Measurements from ENCODE around the gene PXK. TPM values are rescaled to one million over a fixed set of nuclear protein-coding genes. Genes with fewer than 3 reads are reported as not detected.

PXK gene
- total RNA-seq, 1 donor from 2014 or later: 23.2 TPM

DNA sequence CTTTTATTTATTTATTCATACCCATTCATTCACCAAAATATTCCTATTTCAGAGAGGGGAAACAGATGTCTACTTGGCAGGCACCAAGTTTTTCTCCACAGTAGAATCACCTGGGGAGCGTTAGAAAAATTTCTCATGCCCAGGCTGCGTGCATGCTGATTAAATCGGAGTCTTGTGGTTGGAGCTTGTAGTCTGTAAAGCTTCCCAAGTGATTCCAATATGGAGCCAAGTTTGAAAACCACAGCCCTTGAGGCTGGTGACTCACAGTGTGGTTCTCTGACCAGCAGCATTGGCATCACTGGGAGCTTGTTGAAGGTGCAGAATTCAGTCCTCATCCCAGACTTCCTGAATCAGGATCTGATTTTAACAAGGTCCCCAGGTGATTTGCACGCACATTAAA lies 51.2 kb downstream of the PXK start:
- DNase-seq (ENCODE audit: low spot score): no peak

DNA sequence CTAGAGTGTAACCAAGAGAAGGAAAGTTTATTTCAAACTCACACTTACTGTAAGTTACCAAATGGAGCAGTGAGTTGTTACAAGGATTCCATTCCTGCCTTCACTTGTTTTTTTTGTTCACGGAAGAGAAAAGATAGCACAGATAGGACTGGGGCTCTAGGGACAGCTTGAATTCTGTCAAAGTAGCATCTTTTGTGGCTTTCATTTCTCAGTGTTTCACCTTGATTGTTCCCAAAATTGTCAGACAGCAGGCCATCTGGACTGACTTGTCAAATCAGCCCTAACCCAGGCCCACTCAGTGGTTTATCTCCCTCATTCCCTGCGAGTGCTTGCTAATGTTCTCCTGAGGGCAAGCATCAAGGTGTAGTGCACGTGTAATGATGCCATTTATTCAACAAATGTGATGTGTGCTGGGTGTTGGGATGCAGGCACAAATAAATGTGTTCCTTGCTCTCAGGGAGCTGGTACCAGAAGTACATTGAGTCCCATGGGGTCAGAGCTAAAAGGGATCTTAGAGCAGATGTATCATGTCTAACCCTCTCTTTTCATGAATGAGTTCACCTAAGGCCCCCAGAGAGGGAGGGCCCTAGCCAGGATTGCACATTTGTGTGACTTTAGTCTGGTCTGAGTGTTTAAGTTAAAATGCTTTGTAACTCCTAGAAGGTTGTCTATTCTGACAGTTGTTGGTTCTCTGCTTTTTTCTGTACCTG lies 51.8 kb downstream of the PXK start:
- DNase-seq (ENCODE audit: low spot score): no peak

DNA sequence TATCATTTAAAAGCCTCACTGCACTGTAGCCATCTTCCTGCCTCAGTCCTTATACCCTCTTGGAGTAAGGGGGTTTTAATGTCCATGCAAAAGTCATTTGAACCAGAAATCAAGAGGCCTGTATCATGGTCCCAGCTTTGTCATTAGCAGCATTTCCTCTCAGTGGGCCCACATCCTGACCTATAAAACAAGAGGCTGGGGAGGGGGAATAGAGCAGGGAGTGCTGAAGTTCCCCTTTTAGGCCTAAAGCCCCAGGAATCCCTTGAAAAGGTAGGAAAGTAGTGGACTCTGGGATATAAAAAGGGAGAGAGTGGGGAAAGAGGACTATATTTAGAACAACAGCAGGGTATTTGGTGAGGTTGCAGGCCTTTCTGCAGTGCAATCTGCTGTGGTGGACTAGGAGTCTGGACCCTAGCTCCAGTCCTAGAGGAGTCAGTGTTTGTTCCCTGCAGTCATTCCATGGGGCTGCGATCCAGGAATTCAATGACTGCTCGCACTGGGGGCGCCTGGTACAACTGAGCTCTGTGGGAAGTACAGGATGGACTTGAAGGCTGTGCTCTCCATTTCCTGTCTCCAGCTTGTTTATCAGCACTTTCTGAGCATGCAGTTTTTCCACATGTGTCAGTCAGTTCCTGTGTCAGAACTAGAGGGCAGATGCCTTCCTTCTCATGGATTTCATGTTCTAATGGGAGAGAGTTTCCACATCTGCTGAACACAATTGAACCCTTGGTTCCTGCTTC lies 54.1 kb downstream of the PXK start:
- no peak for DNase-seq (ENCODE audit: low spot score)

DNA sequence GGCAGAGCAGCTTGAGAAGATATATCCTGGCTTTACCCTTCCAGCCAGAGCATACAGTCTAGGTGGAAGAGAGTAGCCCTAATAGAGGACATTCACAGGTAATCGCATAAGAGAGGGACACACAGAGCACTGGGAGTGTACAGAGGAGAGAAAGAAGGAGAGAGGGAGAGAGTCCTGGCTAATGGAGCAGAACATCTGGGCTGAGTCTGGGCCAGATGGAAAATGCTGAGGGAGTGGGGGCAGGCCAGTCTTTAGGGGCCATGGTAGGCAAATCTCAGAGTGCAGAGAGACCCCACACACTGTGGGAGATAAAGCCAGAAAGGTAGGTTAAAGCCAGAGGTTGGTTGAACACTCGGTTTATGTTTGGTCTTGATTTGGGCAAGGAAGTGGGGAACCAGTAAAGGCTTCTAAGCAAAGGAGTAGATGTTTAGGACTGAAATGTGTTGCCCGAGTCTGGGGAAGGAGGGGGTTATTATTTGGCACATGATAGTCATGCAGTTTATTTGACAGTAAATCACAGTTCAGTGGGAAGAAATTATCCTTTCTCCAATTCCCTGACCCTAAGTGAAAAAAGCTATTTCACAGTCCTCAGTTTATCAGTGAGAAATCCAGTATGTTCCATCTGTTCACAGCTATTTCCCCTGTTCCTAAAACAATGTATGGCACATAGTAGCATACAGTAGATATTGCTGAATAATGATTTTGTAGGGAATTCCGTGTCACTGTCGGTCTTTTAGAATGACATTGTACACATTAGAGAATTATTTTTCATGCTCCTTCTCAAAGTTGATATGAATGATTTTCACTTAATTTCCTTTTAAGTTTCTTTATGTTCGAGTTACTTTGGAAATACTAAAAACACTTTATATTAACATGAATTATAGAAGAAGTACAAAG lies 55.2 kb downstream of the PXK start:
- no peak for DNase-seq (ENCODE audit: low spot score)

DNA sequence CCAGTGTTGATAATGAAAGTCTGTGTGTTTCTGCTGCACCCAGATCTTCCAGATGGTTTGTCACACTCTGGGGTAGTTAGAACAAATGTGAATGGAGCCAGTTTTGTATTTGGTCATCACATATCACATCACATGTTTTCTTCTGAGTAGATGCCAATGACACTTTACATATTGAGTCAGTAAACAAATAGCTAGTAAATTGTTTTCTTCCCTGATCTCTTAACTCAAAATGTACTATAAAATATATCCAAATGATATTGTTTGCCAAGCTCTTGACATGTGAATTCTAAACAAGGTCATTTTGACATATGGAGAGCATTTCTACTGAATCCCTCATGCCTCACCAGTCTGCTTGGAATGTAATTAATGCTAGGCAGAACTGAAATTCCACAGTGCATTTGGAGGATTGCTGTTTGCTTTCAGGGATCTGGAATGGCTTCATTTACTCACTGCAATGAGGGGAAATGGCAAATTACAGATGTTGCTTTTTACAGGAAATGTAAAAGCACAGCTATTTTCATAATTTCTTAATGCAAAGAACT lies 55.9 kb downstream of the PXK start:
- no peak for DNase-seq (ENCODE audit: low spot score)

DNA sequence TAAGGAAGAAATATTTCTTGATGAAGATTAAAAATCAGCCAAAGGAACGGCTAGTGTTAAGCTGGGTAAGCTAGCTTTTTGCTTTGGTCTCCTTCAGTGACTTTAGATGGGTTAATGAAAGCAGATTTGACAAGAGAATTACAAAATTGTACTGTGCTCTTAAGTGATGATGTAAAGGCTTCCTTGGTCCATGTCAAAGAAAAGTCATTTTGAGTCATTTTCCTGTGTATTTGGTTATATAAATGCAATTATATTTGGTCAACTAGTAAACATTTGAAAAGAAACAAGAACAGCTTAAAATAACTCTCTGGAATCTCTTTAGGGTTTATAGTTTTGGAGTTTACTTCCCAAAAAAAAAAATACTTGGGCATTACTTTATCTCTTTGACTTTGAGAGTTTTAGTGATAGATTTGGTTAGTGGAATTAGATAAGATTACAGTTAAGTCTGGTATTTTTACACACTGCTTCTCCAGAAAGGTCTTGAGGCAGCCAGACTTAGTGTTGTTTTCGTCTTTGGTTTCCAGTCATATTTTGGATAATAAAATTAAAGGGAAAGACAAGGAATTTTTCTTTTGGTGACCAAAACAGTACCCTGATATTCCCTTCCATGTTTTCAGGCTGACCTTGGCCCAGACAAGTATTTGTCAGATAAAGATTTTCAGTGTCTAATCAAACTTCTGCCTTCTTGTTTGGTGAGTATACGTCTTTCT lies 58.6 kb downstream of the PXK start:
- no peak for DNase-seq (ENCODE audit: low spot score)

DNA sequence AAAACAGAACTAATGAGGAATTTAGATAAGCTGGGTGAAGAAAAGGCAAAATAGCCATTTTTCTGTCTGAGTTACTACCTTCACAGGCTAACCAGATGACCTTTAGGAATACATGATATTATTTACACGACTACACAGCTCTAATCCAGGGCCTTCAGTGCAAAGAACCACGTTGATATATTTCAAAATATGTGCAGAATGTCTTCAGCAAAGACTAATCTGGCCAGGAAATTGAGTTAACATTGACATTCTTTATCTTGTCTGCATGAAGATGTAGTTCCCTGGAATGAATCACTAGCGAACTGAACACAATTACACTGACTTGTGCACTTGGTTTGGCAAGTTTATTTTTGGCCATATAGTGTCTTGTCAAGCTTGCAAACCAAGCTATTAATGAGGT lies 59.5 kb downstream of the PXK start:
- DNase-seq (ENCODE audit: low spot score): no peak

DNA sequence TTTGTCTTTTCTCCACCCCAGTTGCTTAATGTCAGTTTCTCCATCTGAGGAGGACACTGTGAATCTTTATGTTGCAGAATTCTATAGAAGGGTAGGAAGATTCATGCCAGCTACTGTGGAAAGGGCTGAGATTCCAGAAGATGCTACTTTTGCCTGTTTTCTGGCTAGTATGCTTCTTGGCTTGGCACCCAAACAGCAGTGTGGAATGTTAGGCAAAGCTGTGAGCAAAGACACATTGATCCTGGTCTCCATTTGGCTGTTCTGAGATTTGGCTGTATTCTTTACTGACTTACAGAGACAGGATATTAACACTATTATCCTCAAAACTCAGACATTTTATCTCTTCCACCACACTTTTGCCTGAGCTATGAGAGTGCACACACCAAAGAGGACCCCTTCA lies 61.6 kb downstream of the PXK start:
- DNase-seq (ENCODE audit: low spot score): no peak

DNA sequence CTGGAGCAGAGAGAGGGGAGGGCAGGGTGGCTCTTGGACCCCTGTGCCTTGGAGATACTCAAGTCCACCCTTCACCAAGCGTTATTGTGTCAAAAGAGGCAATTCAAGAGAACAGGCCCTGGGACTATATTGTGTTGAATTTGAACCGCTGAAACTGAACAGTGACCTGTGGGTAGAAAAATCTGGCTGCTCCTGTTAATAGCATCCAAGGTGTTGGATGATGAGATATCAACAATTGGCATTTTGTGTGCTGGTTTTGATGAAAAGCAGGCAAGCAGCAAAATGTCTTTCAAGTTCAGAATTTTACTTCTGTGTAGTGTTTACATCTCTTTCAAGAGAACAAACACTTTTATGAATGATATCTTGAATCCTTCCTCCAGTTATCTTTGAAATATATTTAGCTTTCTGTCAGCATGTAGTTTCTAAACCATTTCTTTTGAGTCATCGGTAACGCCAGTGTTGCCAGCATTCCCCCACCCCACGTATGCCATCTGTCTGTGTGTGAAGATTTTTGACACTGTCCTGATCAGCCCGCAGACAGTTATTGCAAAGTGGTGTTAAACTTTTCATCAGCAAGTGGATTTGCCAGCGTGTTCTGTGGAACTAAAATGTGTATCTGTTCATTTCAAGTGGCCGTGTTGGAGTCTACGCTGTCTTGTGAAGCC lies 66.1 kb downstream of the PXK start:
- no peak for DNase-seq (ENCODE audit: low spot score)

DNA sequence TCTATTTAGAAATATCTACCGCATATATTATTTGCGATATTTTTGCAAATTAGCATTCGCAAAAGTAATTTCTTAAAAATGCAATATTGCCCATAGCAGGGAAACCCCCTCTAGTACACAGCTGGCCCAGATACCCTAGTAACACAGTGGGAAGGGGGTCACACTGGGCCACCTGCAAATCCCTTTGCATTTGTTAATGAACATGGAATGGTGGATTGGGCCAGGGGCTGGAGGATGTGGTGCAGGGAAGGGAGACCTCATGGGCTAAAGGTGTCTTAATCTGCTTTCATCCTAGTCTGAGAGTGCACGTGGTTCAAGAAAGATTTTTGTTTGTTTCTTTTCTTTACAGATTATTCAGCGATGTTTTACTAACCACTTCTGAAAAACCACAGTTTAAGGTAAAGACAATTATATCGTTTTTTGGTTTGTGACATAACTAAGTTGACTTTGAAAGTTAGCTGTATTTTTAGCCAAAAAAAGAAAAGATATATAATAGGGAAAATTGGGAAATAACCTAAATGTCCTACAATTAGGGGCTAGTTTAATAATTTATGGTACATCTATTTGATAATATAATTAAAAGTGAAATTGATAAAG lies 70.9 kb downstream of the PXK start:
- no peak for DNase-seq (ENCODE audit: low spot score)

DNA sequence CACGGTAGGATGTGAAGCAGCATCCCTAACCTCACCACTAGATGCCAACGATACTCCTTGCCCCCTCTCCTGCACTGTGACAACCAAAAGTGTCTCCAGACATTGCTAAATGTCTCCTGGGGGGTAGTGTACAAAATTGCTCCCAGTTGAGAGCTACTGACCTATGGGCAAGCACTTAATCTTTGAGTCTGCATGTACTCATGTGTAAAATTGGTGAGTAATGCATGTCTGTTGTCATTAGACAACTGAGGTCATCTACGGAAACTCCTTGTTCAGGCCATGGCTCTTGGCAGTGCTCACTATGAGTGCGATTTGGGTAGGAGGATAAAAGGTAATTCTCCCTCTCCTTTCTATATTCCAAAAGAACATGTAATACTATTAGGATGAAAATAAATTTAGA lies 71.7 kb downstream of the PXK start:
- no peak for DNase-seq (ENCODE audit: low spot score)

DNA sequence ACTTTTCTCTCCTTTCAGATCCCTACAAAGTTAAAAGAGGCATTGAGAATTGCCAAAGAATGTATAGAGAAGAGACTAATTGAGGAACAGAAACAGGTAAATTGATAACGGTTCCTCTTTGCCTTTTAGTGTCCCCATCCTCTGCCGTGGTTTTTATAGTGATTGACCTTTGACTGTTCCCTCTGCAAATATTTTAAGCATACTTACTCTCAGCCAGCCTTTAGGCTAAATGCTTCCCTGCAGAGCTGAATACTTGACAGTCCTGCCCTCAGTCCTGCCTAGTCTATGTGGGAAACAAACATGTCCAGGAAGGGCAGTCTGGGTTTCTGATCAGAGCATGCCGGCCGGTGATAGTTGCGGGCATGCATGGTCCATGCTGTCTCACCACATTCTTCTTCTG lies 76.2 kb downstream of the PXK start:
- DNase-seq (ENCODE audit: low spot score): no peak

DNA sequence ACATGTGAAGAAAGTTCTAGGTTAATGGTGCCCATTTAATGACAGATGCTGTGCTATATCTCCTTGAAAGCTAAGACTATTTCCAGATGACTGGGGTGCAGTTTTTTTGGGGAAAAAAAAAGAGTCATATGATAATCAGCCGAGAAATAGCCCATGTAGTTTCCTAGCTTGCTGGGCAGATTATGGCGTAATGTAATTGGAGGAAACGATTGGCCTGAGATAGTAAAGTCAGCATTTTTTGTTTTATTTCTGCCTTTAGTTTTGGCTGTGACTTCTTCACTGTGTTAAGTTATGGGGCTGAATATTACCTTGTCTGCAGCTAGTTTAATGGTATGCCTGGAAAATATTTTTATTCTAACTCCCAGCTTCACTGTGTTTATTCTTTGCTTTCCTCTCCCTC lies 77.0 kb downstream of the PXK start:
- DNase-seq (ENCODE audit: low spot score): no peak

DNA sequence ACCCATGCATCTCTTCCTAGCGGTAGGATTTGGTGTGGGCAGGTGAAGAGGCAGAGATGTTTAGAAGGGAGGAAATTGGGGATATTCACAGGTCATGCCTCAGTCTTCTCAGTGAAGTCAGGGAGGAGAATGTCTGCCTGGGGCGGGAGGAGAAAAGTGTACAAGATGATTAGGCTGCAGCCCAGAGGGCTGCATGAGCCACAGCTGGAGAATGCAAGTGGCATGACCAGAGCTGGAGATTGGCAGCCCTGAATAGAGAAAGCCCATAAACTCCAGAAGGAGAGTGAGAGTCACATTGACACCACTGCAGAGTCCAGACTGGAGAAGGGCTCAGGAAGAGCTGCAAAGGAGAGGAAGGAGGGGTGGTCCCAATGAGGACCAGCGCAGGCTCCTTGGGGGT lies 78.3 kb downstream of the PXK start:
- no peak for DNase-seq (ENCODE audit: low spot score)

DNA sequence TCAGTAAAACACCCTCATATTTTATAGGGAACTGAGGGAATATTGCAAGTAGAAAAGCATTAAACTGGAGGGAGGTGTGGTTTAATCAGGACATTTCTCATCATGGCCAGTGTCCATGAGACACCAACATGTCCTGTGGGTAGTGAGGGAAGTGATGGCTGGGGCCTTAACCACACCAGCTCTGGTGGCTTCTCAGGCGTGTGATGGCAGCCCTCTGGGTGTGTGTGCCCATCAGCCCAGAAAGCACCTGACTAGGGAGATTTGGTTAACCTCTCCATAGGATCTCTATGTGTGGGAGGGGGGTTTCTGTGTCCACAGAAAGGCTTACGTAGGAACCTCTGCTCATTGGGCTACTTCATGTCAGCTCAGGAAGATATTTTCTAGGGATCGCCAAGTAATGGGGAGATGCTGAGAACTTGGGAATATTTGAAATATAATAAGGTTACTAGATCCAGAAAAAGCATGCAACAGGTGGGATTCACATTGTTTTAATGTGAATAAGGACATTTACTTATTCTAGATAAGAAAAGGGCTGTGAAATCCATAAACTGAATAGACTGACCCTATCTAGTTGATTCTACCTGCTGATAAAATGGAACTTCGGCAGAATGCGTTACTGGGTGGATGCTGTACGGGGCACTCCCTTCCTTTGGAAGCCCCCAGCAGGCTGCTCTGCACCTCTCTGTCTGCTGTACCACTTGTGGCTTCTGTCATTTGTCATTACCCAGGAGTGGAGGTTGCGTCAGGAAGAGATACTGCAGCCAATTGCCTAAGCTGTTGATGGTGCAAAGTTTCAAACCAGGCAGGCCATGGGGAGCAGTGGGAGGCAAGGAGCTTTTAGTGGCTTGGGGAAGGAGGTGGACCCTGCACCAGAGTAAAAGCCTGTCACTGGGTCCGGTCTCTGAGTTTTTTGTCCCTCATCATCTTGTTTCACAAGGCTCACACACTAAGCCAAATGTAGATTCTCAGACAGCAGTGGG lies 79.4 kb downstream of the PXK start:
- DNase-seq (ENCODE audit: low spot score): no peak

DNA sequence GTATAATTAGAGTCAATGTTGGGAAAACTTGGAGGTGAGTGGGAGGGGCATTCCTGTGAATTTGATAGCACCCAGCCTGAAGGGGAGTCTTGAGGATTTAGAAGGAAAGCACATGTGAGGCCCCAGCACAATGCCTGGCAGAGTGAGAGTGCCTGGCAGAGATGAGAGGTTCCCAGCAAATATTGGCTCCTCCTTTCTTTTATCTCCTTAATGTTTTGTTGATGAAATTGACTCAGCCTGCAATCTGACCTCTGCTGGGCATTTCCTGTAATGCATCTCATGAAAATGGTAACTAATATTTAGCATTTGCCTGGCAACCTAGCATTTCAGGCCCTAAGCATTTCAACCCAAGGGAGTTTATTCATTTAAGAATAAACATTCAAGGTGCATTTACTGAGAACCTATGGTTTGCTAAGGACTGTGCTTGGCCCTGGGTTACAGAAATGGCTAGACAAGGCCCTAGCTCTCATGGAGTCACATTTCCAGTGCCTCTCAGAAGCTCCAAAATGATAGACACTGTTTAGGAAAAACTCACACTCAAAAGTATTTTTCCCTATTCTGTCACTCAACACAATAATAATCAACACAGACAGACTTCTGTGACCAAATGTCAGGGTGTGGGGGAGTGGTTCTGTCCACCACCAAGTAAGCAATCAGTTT lies 82.0 kb downstream of the PXK start:
- DNase-seq (ENCODE audit: low spot score): peak; percentile 62

DNA sequence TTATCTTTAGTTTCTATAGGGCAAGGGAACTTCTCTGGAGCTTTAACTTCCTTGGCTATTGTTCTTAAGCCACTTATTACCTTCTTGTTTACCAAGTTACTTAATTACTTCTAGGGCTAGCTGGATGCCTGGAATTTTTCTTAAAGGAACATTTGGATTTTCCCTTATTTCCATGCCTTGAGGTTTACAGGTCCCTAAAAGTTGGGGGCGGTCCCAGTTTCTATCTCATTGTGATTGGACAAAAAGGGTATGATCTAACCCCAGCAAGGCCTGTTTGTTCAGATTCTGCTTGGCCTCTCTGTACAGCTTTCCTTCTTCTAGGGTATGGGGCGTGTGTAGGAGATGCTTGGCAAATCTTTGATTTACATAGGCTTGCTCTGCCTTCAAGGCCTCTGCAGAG lies 83.5 kb downstream of the PXK start:
- DNase-seq (ENCODE audit: low spot score): no peak

DNA sequence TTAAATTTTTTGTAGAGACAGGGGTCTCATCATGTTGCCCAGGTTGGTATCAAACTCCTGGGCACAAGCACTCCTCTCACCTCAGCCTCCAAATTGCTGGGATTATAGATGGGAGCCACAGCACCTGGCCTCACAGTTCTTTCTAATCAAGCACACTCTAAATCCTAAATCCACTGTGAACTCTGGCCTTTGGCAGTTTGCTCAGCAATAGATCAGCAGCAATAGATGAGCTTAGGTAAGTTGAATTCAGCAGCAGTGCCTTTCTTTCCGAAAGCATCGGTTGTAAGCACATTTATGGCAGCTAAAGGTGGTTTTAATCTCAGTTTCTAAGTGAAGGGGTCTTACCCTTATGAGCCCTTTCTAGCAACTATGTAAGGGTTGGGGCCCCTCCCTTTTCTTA lies 84.4 kb downstream of the PXK start:
- no peak for DNase-seq (ENCODE audit: low spot score)

DNA sequence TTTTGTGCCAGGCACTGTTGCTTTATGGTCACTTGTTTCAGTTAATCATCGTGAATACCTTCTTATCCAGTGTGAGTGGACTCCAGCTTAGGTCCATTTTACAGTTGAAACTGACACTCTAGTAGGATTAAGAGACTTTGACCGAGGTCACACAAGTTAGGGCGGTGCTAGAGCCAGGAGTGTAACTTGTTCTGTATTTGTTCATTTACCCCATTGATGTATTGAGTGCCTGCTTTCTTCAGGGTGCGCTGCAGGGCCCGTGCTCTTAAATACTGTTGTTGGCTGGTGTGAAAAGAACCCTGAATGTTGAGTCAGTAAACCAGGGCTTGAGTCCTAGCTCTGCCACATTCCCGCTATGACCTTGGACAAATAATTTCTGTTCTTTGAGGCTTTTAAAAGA lies 85.5 kb downstream of the PXK start:
- no peak for DNase-seq (ENCODE audit: low spot score)
